Smooth muscle cell of the brain vasculature (primary cell): ENCODE results near the gene HACD3.

Experiments used
- DNase-seq: peaks from one replicate; pipeline ENCODE4 v3.0.0-alpha.2; 2012; ENCODE audit warnings: low read depth, low spot score

Gene HACD3

DNA sequence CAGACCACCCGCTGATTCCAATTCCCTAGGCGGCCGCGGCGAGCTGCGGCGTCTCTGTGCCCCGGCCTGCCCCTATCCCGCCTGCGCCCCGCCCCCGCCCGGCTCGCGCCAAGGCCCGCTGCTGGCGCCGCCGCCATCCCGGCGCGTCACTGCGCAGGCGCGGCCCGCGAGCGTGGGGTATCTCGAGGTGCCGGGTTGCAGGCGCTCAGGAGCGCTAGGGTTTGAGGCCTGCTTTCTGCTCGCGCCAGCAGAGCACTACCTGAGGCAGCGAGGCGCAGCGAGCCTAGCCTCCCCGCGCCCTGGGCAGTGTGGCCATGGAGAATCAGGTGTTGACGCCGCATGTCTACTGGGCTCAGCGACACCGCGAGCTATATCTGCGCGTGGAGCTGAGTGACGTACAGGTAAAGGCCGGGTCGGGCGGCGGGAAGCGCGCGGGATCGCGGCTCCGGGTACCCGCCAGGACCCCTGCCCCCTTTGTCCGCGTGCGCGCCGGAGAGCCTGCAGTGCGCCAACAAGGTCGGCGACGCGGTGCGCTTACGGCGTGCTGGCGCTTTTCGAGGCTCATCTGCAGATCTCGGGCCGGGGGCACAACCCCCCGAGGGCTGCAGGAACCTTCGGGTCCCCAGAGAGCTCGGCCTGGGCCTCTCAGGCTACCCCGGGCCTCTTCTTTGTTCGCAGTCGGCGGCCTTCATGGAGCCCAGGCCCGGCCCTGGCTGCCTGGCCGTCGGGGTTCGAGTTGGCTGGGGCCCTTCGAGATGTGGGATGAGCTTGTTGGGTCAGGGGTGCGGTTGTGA, at the start of gene HACD3:
Gene HACD3 (plus strand): TSS at position 146 of the 794 bp plus-strand sequence. CDS start 169 bp downstream, at position 315.
- no peak for DNase-seq

DNA sequence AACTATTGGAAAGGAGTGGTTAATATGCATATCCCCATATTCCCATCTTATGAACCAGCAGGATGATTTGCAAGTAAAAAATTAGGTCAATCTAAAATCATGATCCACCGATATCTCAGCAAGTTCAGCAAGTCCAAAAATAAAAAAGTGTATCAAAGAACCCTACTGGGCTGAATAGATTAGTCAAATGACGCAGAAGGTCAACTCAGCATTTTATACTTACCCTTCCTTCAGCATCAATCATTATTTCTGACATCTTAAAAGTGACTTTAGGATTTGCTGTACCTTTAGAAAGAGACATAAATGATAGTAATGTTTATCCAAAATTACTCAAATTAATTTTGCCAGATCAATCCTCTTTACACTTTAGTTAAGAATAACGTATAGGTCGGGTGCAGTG, 45.4 kb upstream of the HACD3 start:
- no peak for DNase-seq

DNA sequence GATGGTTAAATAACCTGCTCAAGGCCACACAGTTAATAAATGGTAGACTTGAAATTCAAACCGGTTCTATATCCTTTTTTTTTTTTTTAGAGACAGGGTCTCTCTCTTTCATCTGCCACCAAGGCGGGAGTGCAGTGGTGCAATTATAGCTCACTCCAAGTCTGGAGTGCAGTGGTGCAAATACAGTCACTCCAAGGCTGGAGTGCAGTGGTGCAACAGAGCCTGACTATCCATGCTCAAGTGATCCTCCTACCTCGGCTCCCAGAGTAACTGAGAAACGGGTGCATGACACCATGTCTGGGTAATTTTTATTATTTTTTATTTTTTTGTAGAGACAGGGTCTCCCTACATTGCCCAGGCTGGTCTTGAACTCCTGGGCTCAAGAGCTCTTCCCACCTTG, 36.2 kb upstream of the HACD3 start:
- DNase-seq: no peak

DNA sequence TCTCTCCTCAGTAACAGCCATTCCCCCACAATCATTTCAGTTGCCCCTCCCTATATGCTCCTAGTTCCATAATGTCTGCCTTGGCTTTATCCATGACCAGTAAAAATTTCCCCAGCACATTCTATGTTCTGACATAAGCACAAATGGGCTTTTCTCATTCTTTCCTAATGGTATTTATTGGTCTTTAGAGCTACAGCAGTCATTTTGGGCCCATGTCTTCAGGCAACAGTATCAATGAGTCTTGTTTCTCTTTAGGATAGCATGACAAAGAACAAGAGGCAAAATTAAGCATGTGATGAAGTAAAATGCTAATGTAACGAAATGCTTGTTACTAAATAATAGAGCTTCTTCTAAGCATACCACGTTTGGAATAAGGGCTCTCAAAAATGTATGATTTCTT, 20.9 kb upstream of the HACD3 start:
- DNase-seq: no peak

DNA sequence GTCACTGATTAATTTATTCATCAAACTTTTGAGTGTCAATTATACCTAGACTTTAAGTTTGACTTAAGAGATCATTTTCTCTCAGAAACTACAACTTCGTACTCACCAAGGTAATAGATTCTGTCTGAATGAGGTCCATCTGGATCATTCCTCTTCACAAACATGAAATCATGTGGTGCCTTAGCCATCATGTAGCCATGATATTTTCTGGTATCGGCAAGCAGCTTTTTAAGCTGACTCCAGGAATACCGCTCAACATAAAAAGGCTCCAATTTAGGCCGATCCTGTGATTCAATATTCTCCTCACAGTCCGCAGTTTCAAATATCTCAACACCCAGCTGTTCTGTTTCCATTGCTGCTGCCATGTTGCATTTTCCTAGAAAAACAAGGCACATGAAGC, 18.1 kb upstream of the HACD3 start:
- no peak for DNase-seq

DNA sequence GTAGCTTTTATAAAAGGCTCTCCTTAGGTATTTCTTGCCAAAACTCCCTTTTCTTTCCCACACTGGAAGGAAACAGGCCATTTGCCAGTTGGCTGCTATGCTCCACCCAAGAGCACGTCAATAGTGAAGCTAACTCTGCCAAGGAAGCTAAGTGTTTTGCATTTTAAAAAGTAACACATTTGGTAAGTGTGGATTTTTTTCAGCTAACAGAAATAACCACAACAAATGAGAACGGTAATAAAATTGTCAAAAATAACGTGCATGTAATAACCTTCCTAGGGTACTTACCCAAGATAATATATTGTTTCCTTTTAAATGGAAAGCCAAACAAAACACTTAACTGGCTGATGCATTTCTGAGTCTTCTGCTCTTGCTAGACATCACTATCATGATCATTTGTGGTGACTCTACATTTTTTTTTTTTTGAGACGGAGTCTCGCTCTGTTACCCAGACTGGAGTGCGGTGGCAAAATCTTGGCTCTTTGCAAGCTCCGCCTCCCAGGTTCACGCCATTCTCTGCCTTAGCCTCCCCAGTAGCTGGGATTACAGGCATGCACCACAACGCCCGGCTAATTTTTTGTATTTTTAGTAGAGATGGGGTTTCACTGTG, 17.4 kb upstream of the HACD3 start:
- DNase-seq: no peak

DNA sequence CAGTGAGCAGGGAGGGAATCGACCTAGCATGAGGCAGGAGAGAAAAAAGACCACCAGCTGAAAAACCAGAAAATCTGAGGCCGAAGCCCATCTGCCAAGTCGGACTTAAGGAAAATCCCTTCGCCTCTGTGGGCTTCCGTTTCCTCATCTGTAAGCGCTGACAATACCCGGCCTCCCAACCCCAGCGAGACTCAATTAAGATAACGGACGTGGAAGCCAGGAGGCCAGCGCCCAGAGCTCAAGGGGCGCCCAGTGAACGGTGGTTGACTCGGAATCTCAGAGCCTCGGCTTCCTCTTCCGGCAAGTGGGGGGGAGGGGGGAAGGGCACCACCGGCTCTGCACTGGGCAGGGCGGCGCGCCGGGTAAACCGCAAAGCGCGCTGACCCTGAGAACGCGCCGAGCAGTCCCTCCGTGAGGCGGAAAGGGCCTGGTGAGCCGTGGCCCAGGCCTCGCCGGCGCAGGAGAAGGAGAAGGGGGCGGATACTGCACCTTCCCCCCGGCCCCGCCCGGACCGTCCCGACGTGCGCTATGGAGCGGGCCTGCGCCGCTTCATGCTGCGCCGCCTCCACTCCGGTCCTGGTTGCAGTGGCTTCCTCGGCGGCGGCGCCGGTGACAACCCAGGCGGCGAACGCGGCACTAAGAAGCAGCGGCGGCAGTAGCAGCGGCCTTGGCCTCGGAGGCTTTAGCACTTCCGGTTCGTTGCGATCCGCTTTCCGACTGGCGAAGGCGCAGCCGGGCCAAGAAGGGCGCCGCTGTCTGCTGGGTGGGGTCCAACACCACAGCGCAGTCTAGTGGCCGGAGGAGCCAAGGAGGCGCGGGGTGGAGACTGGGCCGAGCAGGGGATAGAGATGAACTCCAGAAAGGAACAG, 13.0 kb upstream of the HACD3 start, which contains the start of gene DPP8:
Gene DPP8 (minus strand): TSS at position 693 of the 869 bp plus-strand sequence. CDS start 5,136 bp downstream, outside the sequence.
- peak; percentile 84 for DNase-seq

DNA sequence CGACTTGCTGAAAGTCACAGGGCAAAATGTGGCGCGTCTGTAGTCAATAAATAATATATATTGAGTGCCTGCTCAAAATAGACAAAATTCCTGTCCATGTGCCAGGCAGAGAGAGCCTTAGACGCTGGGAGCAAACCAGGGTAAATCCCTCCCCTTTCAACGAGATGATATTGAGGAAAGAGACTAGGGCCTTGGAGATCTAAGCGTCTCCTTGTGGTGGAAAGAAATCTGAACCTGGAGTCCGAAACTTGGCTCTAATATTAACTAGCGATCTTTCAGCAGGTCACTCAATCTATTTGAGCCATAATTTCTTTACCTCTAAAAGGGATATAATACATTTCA, 12.4 kb upstream of the HACD3 start:
- DNase-seq: no peak

GRCh38 chr15:65518633-65519285, 11.5 kb upstream of the HACD3 start:
- no peak for DNase-seq

DNA sequence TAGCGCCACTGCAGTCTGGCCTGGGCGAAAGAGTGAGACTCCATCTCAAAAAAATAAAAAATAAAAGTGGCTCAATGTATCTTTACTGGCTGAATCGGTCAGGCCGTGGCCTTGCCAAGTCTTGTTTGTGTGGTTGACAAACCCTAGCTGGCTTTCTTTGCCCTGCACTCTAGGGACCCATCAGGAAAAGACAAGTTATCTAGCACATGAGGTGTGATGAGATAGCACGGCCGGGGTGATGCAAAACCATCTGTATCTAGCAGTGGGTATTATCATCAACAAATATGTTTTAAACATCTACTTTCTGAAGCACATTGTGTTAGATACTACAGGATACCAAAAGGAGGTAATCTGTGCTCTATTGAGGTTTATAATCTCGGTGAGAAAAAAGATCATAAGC, 8.9 kb upstream of the HACD3 start:
- no peak for DNase-seq

DNA sequence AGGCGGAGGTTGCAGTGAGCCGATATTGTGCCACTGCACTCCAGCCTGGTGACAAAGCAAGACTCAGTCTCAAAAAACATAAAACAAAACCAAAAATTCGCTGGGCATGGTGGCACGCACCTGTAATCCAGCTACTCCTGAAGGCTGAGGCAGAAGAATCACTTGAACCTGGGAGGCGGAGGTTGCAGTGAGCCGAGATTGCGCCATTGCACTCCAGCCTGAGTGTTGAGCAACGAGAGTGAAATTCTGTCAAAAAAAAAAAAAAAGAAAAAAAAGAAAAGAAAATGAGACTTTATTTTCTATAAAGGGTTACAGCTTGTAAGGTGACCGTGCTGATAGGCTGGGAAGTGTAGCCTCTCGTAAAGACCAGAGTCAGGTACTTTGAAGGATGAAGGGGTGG, 6.0 kb upstream of the HACD3 start:
- no peak for DNase-seq

- DNase-seq: no peak
Measured at GRCh38 chr15:65525622-65526021, 4.6 kb upstream of the HACD3 start.

DNA sequence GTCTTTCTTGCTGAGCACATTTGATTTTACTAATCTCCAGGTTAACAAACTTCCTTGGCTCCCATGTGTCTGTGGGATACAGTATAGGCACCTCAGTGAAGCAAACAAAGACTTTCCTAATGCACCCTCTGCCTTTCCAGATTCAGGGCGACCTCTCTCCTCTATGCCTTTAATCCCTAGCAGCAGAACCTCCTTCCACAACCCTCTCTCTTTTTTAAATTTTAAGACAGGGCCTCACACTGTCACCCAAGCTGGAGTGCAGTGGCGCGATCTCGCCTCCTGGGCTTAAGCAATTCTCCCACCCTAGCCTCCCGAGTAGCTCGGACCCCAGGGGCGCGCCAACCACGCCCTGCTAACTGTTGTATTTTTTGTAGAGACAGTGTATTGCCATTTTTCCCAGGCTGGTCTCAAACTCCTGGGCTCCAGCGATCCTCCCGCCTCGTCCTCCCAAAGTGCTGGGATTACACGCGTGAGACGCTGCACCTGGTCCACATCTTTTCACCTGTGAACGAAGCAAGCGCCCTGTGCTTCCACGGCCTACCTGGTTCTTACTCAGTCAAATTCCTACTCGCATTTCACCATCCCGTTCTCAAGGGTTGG, 1.7 kb upstream of the HACD3 start:
- DNase-seq: no peak

DNA sequence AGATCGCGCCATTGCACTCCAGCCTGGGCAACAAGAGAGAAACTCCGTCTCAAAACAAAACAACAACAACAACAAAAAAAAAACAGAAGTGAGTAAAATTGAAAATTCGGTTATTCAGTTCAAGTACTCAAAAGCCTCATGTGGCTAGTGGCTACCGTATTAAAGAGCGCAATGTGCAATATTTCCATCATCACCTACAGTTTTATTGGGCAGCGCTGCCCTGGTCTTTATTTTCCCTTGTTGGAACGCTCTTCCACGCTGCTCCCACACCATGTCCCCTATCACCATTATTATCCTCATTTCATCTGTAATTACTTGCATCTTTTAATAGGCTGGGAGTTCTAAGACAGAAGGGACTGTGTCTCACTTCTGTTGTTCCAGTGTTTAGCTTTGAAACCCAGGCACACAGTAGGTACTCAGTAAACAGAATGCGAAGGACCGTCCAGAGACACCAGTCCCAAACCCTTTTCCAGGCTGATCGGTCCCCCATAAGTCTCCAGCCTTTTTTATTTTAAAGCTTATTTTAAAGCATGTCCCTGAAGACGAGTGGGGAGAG, 423 bp upstream of the HACD3 start:
- no peak for DNase-seq

- DNase-seq: no peak
Measured at GRCh38 chr15:65532738-65533051, 2.4 kb downstream of the HACD3 start.

DNA sequence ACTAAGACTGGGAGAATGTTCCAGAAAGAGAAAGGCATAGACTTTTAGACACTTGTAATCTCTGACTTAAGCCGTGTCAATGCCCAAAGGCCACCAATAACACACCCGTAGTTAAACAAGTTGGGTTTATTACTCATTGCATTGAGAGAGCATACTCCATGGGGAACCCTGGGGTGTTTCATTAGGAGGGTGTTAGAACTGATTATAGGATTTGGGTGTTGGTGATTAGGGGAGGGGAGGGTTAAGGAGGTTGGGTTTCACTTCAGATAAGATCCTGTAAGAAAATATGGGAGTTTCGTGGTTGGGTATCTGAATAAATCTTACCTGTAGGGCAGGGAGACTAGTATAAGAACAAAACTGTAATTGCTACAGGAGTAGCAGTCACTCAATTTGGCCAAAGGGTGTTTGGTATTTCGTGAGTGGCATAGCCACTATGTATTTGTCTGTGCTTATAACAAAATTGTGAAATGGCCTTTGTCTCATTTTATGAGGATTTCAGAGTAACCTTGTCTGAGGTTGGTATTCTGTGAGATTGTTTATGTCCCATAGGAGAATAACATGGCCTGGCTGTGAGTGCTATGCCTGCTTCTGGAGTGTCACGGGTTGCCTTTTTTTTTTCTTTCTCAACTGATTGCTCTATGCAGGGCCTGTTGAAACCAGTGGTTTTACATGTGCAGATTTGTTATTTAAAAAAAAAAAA, 2.9 kb downstream of the HACD3 start:
- no peak for DNase-seq

- DNase-seq: no peak
Measured at GRCh38 chr15:65535192-65535591, 4.9 kb downstream of the HACD3 start.

DNA sequence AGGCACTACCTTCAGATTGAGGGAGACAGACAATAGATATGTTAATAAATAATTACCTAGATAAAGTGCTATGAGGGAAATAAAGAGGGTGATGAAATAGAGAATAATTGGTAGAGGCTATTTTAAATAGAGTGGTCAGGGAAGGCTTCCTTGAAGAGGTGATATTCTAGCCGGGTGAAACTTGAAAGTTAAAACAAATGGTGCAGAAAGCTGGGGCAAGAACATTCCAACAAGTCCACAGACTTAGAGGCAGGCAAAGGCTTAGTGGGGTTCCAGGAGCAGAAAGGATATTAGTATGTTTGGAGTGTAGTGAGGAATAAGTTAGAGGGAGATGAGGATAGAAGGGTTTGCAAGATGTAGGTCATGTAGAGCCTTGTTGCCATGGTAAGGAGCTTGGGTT, 10.1 kb downstream of the HACD3 start:
- DNase-seq: no peak

DNA sequence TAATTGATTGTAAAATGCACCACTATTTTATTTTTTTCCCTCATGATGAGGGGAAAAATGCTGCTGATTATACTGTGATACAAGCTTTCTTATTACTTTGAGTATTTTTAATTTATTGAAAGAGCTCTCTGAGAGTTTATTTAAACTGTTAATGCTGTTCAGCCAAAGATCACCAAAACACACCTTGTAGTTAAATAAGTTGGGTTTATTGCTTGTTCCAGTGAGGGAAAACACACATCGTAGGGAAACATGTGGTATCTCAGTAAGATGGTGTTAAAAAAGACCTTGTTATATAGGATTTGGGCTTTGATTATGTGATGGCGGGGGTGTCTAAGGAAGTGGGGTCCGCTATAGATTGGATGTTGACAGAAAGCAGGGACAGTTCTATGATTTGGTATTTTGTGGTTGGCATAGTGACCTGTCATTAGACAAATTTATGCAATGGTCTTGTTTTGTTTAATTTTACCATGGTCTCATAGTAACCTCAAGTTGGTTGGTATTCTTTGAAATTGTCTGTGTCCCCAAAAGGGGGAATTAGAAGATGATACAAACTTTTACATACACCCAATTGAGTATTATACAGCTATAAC, 11.1 kb downstream of the HACD3 start:
- no peak for DNase-seq

DNA sequence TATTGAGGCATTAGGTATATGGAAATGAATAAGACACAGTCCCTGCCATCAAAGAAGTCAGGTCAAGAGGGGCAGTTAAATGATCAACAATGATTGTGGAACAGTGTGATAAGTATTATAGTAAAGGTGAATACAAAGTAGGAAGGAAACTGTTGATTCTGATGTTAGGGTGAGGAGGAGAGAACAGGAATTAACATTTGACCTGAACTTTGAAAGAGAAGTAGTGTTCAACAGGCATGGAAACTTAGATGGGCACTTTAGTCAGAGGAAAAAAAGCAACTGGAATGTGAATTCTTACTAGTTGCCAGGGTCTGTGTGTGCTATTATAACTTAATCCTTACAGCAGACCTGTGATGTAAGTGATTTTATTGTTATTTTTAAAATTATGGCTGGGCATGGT, 17.6 kb downstream of the HACD3 start:
- no peak for DNase-seq
